Measurements from ENCODE around the gene TOMM34. TPM values are rescaled to one million over a fixed set of nuclear protein-coding genes. Genes with fewer than 3 reads are reported as not detected.

The TOMM34 gene
- total and polyA plus RNA-seq, 2 of the 13 experiments (the other 11 are each of a cell fraction or from before 2014, with no cell fraction given): 36.2 to 52.0 TPM

DNA sequence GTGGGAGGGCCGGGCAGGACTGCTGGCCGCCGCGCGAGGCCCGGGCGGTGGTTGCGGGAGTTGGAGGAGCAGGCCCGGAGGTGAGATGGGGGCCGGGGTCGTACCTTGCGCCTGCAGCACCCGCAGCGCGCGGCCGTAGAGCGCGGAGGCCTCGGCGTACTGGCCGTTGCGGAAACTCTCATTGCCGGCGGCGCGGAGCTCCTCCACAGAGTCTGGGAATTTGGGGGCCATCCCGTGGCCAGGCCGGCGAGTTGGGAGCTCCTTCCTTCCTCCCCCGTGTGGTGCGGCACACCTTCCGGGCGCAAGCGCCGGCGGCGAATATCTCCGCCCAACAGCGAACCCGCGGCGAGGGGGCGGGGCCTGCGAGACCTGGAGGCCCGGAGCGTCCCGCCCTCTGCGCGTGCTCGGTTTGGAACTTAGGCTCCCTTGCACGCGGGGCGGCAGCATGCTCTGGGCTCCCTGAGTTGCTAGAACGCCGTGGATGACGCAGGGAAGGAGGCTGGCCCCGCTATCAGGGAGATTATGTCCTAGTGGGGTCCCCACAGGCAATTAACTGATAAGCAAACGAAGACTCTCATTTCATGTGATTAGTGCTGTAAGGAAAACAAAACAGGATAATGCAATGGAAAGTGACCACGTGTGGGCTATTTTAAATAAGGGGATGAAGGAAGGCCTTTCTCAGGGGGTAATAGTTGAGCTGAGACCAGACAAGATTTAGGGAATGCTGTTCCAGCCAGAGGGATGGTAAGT, at the start of gene TOMM34 (continued):
- TF ChIP-seq TRIM22 (IDR thresholded peaks at IDR 0.05): no peak
- no peak for TF ChIP-seq SOX6 (IDR thresholded peaks at IDR 0.05)
- TF ChIP-seq SOX6 (CRISPR knock-in tag; IDR thresholded peaks at IDR 0.05): peak; percentile 72
- TF ChIP-seq THYN1 (CRISPR knock-in tag; IDR thresholded peaks at IDR 0.05; ENCODE audit: borderline replicate concordance, low read depth): peak; percentile 94; the same call in 1 of the 2 replicates
- no peak for TF ChIP-seq NR2F6 (IDR thresholded peaks at IDR 0.05)
- TF ChIP-seq NR2F6 (CRISPR knock-in tag; IDR thresholded peaks at IDR 0.05): peak; percentile 64
- peak; percentile 90 for TF ChIP-seq MED8 (CRISPR knock-in tag; IDR thresholded peaks at IDR 0.05; ENCODE audit: insufficient replicate concordance)
- TF ChIP-seq GRHL1 (CRISPR knock-in tag; conservative IDR thresholded peaks at IDR 0.05): no peak
- peak; percentile 91 for TF ChIP-seq GZF1 (CRISPR knock-in tag; IDR thresholded peaks at IDR 0.05)
- TF ChIP-seq MTA1 (CRISPR knock-in tag; IDR thresholded peaks at IDR 0.05; ENCODE audit: borderline replicate concordance): peak; percentile 92; the same call in 1 of the 2 replicates
- TF ChIP-seq SRSF1 (optimal IDR thresholded peaks at IDR 0.05; ENCODE audit: low read depth, low read length): peak; percentile 90
- TF ChIP-seq, protein P1, sequence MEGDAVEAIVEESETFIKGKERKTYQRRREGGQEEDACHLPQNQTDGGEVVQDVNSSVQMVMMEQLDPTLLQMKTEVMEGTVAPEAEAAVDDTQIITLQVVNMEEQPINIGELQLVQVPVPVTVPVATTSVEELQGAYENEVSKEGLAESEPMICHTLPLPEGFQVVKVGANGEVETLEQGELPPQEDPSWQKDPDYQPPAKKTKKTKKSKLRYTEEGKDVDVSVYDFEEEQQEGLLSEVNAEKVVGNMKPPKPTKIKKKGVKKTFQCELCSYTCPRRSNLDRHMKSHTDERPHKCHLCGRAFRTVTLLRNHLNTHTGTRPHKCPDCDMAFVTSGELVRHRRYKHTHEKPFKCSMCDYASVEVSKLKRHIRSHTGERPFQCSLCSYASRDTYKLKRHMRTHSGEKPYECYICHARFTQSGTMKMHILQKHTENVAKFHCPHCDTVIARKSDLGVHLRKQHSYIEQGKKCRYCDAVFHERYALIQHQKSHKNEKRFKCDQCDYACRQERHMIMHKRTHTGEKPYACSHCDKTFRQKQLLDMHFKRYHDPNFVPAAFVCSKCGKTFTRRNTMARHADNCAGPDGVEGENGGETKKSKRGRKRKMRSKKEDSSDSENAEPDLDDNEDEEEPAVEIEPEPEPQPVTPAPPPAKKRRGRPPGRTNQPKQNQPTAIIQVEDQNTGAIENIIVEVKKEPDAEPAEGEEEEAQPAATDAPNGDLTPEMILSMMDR (CRISPR knock-in tag; IDR thresholded peaks at IDR 0.05): peak; percentile 53
- peak; percentile 97 for TF ChIP-seq IKZF5 (CRISPR knock-in tag; IDR thresholded peaks at IDR 0.05)
- TF ChIP-seq CHCHD3 (CRISPR knock-in tag; IDR thresholded peaks at IDR 0.05): peak; percentile 97
- TF ChIP-seq EHMT2 (IDR thresholded peaks at IDR 0.05; ENCODE audit: borderline replicate concordance, low read depth, low read length): no peak
- no peak for TF ChIP-seq MTF1 (CRISPR knock-in tag; IDR thresholded peaks at IDR 0.05)
- peak; percentile 86 for TF ChIP-seq BRD4 (CRISPR knock-in tag; IDR thresholded peaks at IDR 0.05)
- peak; percentile 100 for TF ChIP-seq ZNF605 (CRISPR knock-in tag; IDR thresholded peaks at IDR 0.05)
- TF ChIP-seq JUNB (CRISPR knock-in tag; IDR thresholded peaks at IDR 0.05; ENCODE audit: borderline replicate concordance): peak; percentile 76
- peak; percentile 96 for TF ChIP-seq ZFP41 (CRISPR knock-in tag; IDR thresholded peaks at IDR 0.05; ENCODE audit: borderline replicate concordance)
- TF ChIP-seq BCLAF1 (IDR thresholded peaks at IDR 0.05): no peak
- no peak for TF ChIP-seq MTA3 (CRISPR knock-in tag; IDR thresholded peaks at IDR 0.05)
